ENCODE measurements around the gene PALM3.

GRCh38 chr19:14063105-14063504 lies 1.2 kb upstream of the PALM3 start:
- TF ChIP-seq POLR2A (IDR thresholded peaks at IDR 0.05) (no peak), CTCF (IDR thresholded peaks at IDR 0.05) (no peak)

Data from testis (tissue), 2 donors.